Measurements from ENCODE around the gene LIAS. TPM values are rescaled to one million over a fixed set of nuclear protein-coding genes. Genes with fewer than 3 reads are reported as not detected.

Gene LIAS
- total RNA-seq, 4 donors from 2014 or later: 1.8 to 16.5 (median 11.3) TPM

DNA sequence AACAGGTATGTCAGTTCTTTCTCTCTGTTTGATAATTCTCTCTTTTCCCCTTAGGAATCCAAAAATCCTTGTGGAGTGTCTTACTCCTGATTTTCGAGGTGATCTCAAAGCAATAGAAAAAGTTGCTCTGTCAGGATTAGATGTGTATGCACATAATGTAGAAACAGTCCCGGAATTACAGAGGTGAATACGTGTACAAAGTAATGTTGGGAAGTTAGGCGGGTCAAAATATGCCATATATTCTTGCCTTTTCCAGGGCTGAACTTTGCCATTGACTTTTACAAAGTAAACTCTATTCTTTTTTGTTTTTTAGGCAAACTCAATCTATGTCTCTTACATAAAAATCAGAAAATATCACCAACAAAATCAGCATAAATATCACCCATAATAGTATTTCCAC is 8.6 kb downstream of the LIAS start:
- TF ChIP-seq, protein P1, sequence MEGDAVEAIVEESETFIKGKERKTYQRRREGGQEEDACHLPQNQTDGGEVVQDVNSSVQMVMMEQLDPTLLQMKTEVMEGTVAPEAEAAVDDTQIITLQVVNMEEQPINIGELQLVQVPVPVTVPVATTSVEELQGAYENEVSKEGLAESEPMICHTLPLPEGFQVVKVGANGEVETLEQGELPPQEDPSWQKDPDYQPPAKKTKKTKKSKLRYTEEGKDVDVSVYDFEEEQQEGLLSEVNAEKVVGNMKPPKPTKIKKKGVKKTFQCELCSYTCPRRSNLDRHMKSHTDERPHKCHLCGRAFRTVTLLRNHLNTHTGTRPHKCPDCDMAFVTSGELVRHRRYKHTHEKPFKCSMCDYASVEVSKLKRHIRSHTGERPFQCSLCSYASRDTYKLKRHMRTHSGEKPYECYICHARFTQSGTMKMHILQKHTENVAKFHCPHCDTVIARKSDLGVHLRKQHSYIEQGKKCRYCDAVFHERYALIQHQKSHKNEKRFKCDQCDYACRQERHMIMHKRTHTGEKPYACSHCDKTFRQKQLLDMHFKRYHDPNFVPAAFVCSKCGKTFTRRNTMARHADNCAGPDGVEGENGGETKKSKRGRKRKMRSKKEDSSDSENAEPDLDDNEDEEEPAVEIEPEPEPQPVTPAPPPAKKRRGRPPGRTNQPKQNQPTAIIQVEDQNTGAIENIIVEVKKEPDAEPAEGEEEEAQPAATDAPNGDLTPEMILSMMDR (IDR thresholded peaks at IDR 0.05): no peak
- TF ChIP-seq POLR2A (IDR thresholded peaks at IDR 0.05): no peak
- Histone ChIP-seq H3K4me1 (no peaks in the 10 kb centered on the region), H3K9me3 (no peaks in the 10 kb centered on the region), H3K36me3 (no peaks in the 10 kb centered on the region), H3K27ac (no peak overlapping the region), H3K27me3 (no peaks in the 10 kb centered on the region), H3K4me3 (no peak overlapping the region)
- intact Hi-C loops (cut with DNase I; ENCODE audit: low total_unique reads): no loop called here
- no peak for DNase-seq

DNA sequence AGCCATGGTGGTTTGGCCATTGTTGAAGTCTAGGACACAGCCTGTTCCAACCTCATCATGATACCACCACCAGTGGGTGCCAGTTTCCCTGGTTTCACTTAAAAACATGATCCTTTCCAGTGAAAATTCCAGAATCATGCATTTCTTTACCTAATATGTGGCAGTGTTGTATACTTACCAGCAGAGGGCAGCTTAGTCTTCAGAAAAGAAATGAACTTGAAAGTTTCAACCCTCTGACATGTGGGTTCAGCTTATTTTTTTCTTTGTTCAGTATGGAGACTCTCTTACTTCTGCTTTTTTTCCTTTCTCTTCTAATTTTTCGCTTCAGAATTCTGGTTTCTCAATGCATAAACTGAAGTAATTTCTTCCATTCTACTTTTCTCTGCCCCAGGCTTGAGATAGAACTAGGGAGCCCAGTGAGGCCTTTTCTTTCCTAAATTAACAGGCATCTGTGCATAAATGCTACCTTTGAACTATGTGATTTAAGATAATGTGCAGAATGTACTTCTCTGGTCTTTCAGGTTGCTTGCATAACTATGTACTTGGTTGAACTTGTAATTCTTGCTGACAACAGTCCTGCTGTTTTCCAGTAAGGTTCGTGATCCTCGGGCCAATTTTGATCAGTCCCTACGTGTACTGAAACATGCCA is 10.7 kb downstream of the LIAS start:
- peak overlapping the region; percentile 56 to 71 for H3K27ac ChIP-seq
- no peaks in the 10 kb centered on the region for H3K4me1 ChIP-seq
- H3K4me3 ChIP-seq: no peak overlapping the region
- H3K27me3 ChIP-seq: no peaks in the 10 kb centered on the region
- TF ChIP-seq, protein P1 (IDR thresholded peaks at IDR 0.05): peak; percentile 70 to 83 (median 80)
- no peak for TF ChIP-seq POLR2A (IDR thresholded peaks at IDR 0.05)
- peak in 1 of 2 donors; percentile 29 for DNase-seq
- intact Hi-C loops (cut with DNase I; ENCODE audit: low total_unique reads): loop anchor here (5.0 kb wide), 1 partner anchor 508 kb away; the partner anchor contains the start of gene PDS5A
- no peaks in the 10 kb centered on the region for H3K9me3 ChIP-seq
- H3K36me3 ChIP-seq: no peaks in the 10 kb centered on the region

DNA sequence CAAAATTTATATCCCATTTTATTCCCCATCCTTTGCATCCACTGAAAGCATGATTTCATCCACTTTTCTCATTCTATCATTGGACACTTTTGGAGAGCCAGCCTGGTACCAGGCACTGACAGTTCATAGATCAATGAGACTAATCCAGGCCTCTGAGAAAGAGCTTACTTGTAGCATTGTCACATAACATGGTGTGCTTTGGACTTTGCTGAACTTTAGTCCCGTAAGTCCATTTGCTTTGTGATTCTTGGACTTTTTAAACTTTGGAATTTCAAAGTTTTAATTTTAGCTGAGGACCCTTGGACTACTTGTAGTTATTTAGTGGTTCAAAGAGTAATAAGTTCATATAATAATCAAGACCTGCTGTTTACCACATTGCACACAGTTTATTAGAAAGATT is 11.5 kb downstream of the LIAS start:
- no peaks in the 10 kb centered on the region for H3K9me3 ChIP-seq
- DNase-seq: no peak
- no peaks in the 10 kb centered on the region for H3K36me3 ChIP-seq
- intact Hi-C loops (cut with DNase I; ENCODE audit: low total_unique reads): loop anchor here (5.0 kb wide), 1 partner anchor 507 kb away; the partner anchor contains the start of gene PDS5A
- no peaks in the 10 kb centered on the region for H3K4me1 ChIP-seq
- H3K27ac ChIP-seq: no peak overlapping the region
- no peaks in the 10 kb centered on the region for H3K27me3 ChIP-seq
- TF ChIP-seq POLR2A (IDR thresholded peaks at IDR 0.05): no peak
- TF ChIP-seq, protein P1 (IDR thresholded peaks at IDR 0.05): no peak
- no peak overlapping the region for H3K4me3 ChIP-seq

DNA sequence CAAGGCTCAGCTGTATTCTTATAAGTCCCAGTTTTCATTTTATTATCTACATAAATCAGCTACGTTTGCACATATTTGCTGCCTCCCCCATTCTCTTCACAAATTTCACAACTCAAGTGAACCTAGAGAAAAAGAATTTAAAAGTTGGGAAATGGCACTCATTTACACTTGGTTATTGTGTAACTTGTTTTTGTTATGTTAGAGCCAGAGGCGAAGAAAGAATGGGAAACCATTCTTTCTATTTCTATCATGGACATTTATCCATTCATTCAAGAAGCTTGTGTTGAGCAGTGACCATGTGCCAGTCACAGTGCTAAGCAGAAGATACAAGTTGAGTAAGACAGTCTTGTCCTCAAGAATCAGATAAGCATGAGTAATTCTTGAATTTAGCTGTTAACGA is 13.5 kb downstream of the LIAS start:
- intact Hi-C loops (cut with DNase I; ENCODE audit: low total_unique reads): loop anchor here (5.0 kb wide), 1 partner anchor 505 kb away; the partner anchor contains the start of gene PDS5A
- no peak for TF ChIP-seq POLR2A (IDR thresholded peaks at IDR 0.05)
- TF ChIP-seq, protein P1 (IDR thresholded peaks at IDR 0.05): no peak
- no peaks in the 10 kb centered on the region for H3K4me1 ChIP-seq
- H3K27me3 ChIP-seq: no peaks in the 10 kb centered on the region
- no peaks in the 10 kb centered on the region for H3K36me3 ChIP-seq
- H3K27ac ChIP-seq: no peak overlapping the region
- H3K9me3 ChIP-seq: no peaks in the 10 kb centered on the region
- no peak for DNase-seq
- no peak overlapping the region for H3K4me3 ChIP-seq

DNA sequence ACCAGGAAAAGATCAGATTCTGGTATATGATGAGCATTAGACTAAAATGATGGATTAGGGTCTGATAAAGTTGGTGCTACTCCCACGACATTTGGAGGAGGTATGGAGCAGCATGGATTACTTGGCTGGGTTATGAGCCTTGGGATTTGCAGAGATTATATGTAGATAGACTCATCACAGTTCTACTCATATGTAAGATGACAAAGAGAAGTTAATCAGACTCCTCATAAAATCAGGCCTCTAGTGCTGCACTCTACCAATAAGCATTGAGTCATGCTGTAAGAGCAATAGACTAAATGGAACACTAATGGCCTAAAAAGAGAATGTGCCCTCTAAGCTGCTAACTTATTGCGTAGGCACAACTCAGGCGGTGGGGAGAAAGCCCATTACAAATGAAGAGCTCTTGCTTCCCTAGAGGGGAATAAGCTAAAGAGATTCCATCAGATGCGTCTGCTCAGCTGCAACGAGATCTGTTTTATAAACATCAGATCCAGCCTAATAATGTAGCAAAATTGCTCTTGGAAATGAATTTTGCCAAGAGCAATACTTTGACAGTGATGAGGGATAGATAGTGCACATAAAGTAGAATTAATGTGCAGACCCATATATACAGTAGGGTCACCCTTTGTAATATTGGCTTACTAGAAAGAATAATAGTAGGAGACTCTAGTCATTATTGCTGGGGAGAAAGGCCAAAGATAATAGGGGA is 17.5 kb downstream of the LIAS start:
- no peaks in the 10 kb centered on the region for H3K36me3 ChIP-seq
- no peak for DNase-seq
- intact Hi-C loops (cut with DNase I; ENCODE audit: low total_unique reads): no loop called here
- H3K9me3 ChIP-seq: no peaks in the 10 kb centered on the region
- H3K4me3 ChIP-seq: no peak overlapping the region
- no peaks in the 10 kb centered on the region for H3K27me3 ChIP-seq
- H3K4me1 ChIP-seq: no peaks in the 10 kb centered on the region
- TF ChIP-seq, protein P1 (IDR thresholded peaks at IDR 0.05): no peak
- TF ChIP-seq POLR2A (IDR thresholded peaks at IDR 0.05): no peak
- H3K27ac ChIP-seq: no peak overlapping the region
